ENCODE results near the gene SLC46A3.

- TF ChIP-seq, protein P1, sequence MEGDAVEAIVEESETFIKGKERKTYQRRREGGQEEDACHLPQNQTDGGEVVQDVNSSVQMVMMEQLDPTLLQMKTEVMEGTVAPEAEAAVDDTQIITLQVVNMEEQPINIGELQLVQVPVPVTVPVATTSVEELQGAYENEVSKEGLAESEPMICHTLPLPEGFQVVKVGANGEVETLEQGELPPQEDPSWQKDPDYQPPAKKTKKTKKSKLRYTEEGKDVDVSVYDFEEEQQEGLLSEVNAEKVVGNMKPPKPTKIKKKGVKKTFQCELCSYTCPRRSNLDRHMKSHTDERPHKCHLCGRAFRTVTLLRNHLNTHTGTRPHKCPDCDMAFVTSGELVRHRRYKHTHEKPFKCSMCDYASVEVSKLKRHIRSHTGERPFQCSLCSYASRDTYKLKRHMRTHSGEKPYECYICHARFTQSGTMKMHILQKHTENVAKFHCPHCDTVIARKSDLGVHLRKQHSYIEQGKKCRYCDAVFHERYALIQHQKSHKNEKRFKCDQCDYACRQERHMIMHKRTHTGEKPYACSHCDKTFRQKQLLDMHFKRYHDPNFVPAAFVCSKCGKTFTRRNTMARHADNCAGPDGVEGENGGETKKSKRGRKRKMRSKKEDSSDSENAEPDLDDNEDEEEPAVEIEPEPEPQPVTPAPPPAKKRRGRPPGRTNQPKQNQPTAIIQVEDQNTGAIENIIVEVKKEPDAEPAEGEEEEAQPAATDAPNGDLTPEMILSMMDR (conservative IDR thresholded peaks at IDR 0.05; ENCODE audit: low read depth, low read length) = no peak
- TF ChIP-seq EZH2phosphoT487 (IDR thresholded peaks at IDR 0.05; ENCODE audit: borderline replicate concordance, low read length) (no peak), EZH2 (IDR thresholded peaks at IDR 0.05; ENCODE audit: low read length, unreplicated experiment) (no peak)
Measured at GRCh38 chr13:28650284-28650683, 68.5 kb downstream of the SLC46A3 start.

All from PC-3 (cell line).